Right lobe of liver (tissue), 6 donors: ENCODE measurements around the gene ARHGAP40. TPM values are rescaled to one million over a fixed set of nuclear protein-coding genes. Genes with fewer than 3 reads are reported as not detected.

Experiments used
- ATAC-seq, 4 donors: fragments of 200-7000 bp; cut with Tn5 transposase; one replicate each; pipeline ENCODE4 v1.9.1; 2020; ENCODE audit warnings: mild to moderate bottlenecking in 4 of 4, moderate library complexity in 4 of 4
- DNase-seq, 3 donors: peaks; one replicate each; pipeline ENCODE4 v3.0.0-alpha.2; 2020
- H3K27ac ChIP-seq, 3 donors: fragments of 200-600 bp; one replicate each; pipeline ENCODE4 v1.8.0; 2022
- H3K27me3 ChIP-seq, 2 donors: fragments of 200-600 bp; one replicate each; pipeline ENCODE4 v1.8.0; 2022
- H3K36me3 ChIP-seq, 4 donors: fragments of 200-600 bp; sonication (generic) in 1 of 4; one replicate each; pipeline versions ENCODE4 v1.5.1 to v1.8.0; 2017 to 2022; ENCODE audit warnings: control low read depth in 1 of 4
- H3K4me1 ChIP-seq, 4 donors: fragments of 200-600 bp; sonication (generic) in 1 of 4; one replicate each; pipeline versions ENCODE4 v1.5.1 to v1.8.0; 2017 to 2022; ENCODE audit warnings: control low read depth in 1 of 4
- H3K4me3 ChIP-seq, 3 donors: fragments of 200-600 bp; one replicate each; pipeline ENCODE4 v1.8.0; 2022
- H3K9me3 ChIP-seq, 4 donors: fragments of 200-600 bp; sonication (generic) in 1 of 4; one replicate each; pipeline versions ENCODE4 v1.5.1 to v1.8.0; 2017 to 2022; ENCODE audit warnings: control low read depth in 1 of 4
- POLR2A ChIP-seq: fragments of 450-650 bp; IDR thresholded peaks from one replicate; pipeline ENCODE4 v1.6.1; 2017; ENCODE audit warnings: antibody characterized with exemption, mild to moderate bottlenecking
- WGBS: methylation state at CpG from one replicate; pipeline ENCODE4 v1.1.6; 2018; ENCODE audit warnings: low coverage, low lambda C conversion rate; ENCODE audit not compliant: insufficient coverage; ENCODE audit errors: missing lambda C conversion rate; 5-methylcytosine and 5-hydroxymethylcytosine counted together
- intact Hi-C, 2 donors: fragments of 100-400 bp; cut with DNase I; formaldehyde crosslinking; loops; one replicate each; pipeline versions ENCODE4 v1.11.2 to v1.14.1; 2022
- total RNA-seq, 6 experiments: library from RNA; depleted of rRNA in 2 of 6; stranded (reverse); fragments of >200 nt in 2 of 6; fragmentation: NEBNext Ultra II Directional in 3 of 6; extraction: Animal tissue kit (Norgen Biotek cat#: 25700) in 3 of 6; gene quantifications; one replicate each; pipeline versions ENCODE4 v1.1.0 to v1.2.4, GENCODE V29; 2016 to 2023
- TF ChIP-seq, protein P1 (sequence below), 4 donors: fragments of 200-600 bp in 3 of 4; fragments of 450-650 bp in 1 of 4; IDR thresholded peaks; one replicate each; pipeline versions ENCODE4 v1.5.1 to v1.8.0; 2016 to 2022; ENCODE audit warnings: antibody characterized with exemption in 4 of 4, mild to moderate bottlenecking in 2 of 4
- donor health status: DM: no; HTN: yes; CAD: no.
- donor health status: DM: no; HTN: no; CAD: no.
- donor health status: DM: no; HTN: no; CAD: no.
- donor health status: DM: no; HTN: yes; CAD: no.
- donor health status: DM: no; HTN: yes; CAD: no.

Gene ARHGAP40
- total RNA-seq, 6 experiments from 2014 or later = 0.12 TPM; not detected in 5

DNA sequence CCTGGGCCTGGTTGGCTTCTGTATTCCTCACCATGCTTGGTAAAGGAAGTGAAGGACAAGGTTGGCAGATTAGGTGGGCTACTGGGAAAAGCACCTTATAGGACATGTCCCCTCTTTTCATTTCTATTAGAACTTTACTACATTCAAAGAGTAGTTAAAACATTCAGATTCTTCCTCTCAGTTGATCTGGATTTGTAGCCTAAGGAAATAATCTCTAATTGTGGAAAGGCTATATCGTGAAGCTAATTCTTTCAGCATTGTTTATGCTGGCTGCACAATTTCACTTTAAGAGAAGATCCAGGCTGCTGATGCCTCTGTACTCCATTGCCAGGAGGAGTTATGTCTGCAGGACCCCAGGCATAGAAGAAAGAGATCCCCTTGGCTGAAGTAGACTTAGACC, 58.8 kb downstream of the ARHGAP40 start:
- no peak overlapping the region for H3K27ac ChIP-seq
- ATAC-seq (no peak), DNase-seq (no peak)
- H3K9me3 ChIP-seq = no peaks in the 10 kb centered on the region
- intact Hi-C loops = no loop called here
- H3K4me1 ChIP-seq = no peaks in the 10 kb centered on the region
- TF ChIP-seq, protein P1, sequence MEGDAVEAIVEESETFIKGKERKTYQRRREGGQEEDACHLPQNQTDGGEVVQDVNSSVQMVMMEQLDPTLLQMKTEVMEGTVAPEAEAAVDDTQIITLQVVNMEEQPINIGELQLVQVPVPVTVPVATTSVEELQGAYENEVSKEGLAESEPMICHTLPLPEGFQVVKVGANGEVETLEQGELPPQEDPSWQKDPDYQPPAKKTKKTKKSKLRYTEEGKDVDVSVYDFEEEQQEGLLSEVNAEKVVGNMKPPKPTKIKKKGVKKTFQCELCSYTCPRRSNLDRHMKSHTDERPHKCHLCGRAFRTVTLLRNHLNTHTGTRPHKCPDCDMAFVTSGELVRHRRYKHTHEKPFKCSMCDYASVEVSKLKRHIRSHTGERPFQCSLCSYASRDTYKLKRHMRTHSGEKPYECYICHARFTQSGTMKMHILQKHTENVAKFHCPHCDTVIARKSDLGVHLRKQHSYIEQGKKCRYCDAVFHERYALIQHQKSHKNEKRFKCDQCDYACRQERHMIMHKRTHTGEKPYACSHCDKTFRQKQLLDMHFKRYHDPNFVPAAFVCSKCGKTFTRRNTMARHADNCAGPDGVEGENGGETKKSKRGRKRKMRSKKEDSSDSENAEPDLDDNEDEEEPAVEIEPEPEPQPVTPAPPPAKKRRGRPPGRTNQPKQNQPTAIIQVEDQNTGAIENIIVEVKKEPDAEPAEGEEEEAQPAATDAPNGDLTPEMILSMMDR (IDR thresholded peaks at IDR 0.05) = no peak
- no peak for TF ChIP-seq POLR2A
- no peaks in the 10 kb centered on the region for H3K27me3 ChIP-seq
- H3K4me3 ChIP-seq = no peak overlapping the region
- H3K36me3 ChIP-seq = no peaks in the 10 kb centered on the region
- WGBS = 90% methylated on average over 1 of the region's 1 CpG

DNA sequence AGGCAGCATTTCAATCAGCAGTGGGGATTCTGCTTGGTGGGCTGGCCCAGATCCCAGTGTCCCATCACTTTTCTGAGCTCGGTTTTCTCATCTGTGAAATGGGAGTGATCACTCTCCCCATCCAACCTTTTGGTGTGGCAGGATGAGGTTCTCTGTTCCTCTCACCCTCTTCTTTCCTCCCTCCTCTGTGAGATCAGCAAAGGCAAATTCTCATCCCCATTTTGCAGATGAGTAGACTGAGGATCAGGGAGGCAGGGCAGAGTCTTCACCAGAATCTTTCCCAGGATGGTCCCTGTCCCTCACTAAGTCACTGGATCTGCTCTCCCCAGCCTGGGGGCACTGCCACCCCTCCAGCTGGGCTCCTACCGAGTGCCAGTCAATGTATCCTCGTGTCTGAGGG, 62.1 kb downstream of the ARHGAP40 start:
- Histone ChIP-seq H3K9me3 (no peaks in the 10 kb centered on the region), H3K4me3 (no peak overlapping the region), H3K4me1 (no peaks in the 10 kb centered on the region), H3K27me3 (no peaks in the 10 kb centered on the region), H3K27ac (no peak overlapping the region), H3K36me3 (no peaks in the 10 kb centered on the region)
- WGBS = 57% methylated on average over 2 of the region's 3 CpGs
- intact Hi-C loops = no loop called here
- TF ChIP-seq, protein P1 (IDR thresholded peaks at IDR 0.05) = no peak
- TF ChIP-seq POLR2A = no peak
- ATAC-seq = no peak
- DNase-seq = no peak

DNA sequence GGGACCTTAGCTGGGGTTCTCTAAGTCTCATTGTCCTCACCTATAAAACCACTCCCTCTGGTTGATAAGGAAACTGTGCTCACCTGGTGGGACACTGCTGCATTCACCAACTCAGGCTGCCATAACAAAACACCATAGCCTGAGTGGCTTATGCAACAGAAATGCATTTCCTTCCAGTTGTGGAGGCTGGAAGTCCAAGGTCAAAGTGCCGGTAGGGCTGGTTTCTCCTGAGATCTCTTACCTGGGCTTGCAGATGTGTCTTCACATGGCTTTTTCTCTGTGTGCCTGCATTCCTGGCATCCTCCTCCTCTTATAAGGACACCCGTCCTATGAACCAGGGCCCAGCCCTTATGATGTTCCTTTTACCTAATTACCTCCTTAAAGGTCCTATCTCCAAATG, 62.7 kb downstream of the ARHGAP40 start:
- DNase-seq = no peak
- intact Hi-C loops = no loop called here
- no peaks in the 10 kb centered on the region for H3K36me3 ChIP-seq
- H3K4me1 ChIP-seq = no peaks in the 10 kb centered on the region
- no peak for TF ChIP-seq POLR2A
- TF ChIP-seq, protein P1 (IDR thresholded peaks at IDR 0.05) = no peak
- no peak overlapping the region for H3K4me3 ChIP-seq
- no peak for ATAC-seq
- WGBS = 38% methylated on average over 2 of the region's 2 CpGs
- no peaks in the 10 kb centered on the region for H3K27me3 ChIP-seq
- H3K9me3 ChIP-seq = no peaks in the 10 kb centered on the region
- H3K27ac ChIP-seq = no peak overlapping the region

DNA sequence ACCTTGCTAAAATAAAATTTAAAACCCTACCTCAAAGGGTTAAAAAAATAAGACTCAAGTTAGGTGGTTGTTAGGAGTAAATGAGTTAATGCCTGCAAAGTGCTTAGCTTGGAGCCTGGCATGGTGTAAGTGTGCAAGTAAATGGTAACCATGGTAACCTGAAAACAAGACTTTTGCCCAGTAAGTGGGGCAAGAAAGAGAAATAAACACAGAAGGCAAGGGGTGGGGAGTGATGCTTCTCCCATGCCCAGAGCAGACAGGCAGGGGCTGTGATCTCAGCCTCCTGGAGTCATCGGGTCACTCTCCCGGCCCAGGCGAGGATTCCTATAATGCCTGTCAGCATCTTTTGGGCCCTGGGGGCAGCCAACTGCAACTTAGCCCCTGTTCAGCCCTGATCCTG, 63.5 kb downstream of the ARHGAP40 start:
- intact Hi-C loops = no loop called here
- no peak overlapping the region for H3K27ac ChIP-seq
- H3K27me3 ChIP-seq = no peaks in the 10 kb centered on the region
- ATAC-seq (no peak), DNase-seq (no peak)
- H3K36me3 ChIP-seq = no peaks in the 10 kb centered on the region
- no peak for TF ChIP-seq POLR2A
- TF ChIP-seq, protein P1 (IDR thresholded peaks at IDR 0.05) = no peak
- H3K4me1 ChIP-seq = no peaks in the 10 kb centered on the region
- H3K9me3 ChIP-seq = no peaks in the 10 kb centered on the region
- no peak overlapping the region for H3K4me3 ChIP-seq
- WGBS = 42% methylated on average over 3 of the region's 3 CpGs
